ENCODE measurements around the gene DYRK1B.
"Not testable (repeated sequence)": the region's sequence is repeated elsewhere in the genome, so short reads cannot be mapped to it uniquely, and the experiment has no call there.

Gene DYRK1B

DNA sequence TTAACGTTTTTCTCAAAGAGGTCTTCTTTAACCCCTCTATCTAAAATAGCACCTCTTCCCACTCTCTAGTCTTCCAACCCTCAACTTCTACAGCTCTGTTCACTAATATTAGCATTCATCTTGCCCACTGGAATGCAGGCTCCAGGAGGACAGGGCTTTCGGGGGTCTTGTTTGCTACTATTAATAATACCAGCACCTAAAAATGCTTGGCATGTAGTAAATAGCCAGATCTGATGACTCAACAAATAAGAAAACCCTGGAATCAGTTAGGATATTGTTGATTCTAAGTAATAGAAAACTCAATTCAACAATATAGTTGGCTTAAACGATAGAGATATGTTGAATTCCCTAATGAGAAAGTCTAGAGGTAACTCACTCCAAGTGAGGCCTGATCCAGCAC, 14.2 kb downstream of the DYRK1B start:
- Histone ChIP-seq H3K4me3 (ENCODE audit: low read depth, low read length) (no peak overlapping the region), H3K27me3 (replicated peaks) (no peaks in the 10 kb centered on the region), H3K36me3 (replicated peaks) (no peaks in the 10 kb centered on the region), H3K27ac (no peak overlapping the region)
- TF ChIP-seq, protein P1, sequence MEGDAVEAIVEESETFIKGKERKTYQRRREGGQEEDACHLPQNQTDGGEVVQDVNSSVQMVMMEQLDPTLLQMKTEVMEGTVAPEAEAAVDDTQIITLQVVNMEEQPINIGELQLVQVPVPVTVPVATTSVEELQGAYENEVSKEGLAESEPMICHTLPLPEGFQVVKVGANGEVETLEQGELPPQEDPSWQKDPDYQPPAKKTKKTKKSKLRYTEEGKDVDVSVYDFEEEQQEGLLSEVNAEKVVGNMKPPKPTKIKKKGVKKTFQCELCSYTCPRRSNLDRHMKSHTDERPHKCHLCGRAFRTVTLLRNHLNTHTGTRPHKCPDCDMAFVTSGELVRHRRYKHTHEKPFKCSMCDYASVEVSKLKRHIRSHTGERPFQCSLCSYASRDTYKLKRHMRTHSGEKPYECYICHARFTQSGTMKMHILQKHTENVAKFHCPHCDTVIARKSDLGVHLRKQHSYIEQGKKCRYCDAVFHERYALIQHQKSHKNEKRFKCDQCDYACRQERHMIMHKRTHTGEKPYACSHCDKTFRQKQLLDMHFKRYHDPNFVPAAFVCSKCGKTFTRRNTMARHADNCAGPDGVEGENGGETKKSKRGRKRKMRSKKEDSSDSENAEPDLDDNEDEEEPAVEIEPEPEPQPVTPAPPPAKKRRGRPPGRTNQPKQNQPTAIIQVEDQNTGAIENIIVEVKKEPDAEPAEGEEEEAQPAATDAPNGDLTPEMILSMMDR (IDR thresholded peaks at IDR 0.05; ENCODE audit: low read depth, low read length, missing control alignments) = no peak
- in situ Hi-C loops (cut with HindIII; ENCODE audit: low pct_ligation_motif_present, low sequenced_read_pairs) = no loop called here
- no peak for DNase-seq

DNA sequence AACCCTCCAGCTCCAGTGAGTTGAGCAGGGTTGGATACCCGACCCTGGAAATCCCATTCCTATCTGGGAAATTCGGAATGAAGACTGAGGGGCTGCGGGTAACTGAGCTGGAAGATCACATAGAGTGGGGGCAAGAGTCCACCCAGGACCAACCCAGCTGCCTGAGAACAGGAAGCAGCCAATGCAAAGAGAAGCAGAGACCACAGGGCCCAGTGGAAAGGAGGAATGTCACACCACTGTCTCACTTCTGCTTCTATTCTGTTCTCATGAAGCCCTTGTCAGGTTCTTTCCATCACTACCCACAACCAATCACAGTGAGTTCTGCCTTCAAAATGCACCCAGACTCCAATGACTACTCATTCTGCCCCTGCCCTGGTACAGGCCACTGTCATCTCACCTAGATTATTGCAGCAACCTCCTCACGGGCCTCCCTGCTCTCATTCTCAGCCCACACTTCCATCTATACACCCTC, 15.3 kb downstream of the DYRK1B start:
- DNase-seq = no peak
- no peaks in the 10 kb centered on the region for H3K36me3 ChIP-seq (replicated peaks)
- H3K27ac ChIP-seq = no peak overlapping the region
- H3K27me3 ChIP-seq (replicated peaks) = no peaks in the 10 kb centered on the region
- in situ Hi-C loops (cut with HindIII; ENCODE audit: low pct_ligation_motif_present, low sequenced_read_pairs) = no loop called here
- H3K4me3 ChIP-seq (ENCODE audit: low read depth, low read length) = no peak overlapping the region
- TF ChIP-seq, protein P1 (IDR thresholded peaks at IDR 0.05; ENCODE audit: low read depth, low read length, missing control alignments) = no peak

DNA sequence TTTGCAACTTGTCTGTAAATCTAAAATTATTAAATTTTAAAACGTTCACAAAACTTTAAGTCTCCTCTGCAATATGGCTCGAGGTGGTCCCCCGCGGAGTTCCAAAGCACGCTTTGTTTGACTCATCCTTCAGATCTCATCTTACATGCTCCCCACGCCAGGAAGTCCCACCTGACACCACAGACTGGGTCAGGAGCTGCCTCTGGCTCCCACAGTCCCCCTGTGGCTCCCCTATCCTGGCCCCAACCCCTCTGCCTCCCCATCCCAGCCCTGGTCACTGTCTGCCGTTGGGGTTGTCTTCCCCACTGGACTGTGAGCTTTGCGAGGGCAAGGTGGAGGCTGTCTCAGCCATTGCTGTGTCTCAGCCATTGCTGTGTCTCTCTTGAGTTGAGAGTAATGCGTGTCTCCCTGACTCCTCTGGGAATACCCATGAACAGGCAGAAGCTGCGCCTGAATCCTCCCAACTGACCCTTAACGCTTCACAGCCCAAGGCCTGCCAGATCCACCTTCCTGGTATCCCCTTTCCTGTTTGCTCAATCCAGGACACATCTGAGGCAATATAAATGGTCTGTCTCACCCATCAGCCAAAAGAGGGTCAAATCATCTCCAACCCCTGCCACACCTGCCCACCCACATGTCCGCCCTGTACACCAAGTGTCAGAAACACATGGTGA, 15.9 kb downstream of the DYRK1B start:
- Histone ChIP-seq H3K27me3 (replicated peaks) (no peaks in the 10 kb centered on the region), H3K27ac (no peak overlapping the region), H3K4me3 (ENCODE audit: low read depth, low read length) (no peak overlapping the region), H3K36me3 (replicated peaks) (no peaks in the 10 kb centered on the region)
- in situ Hi-C loops (cut with HindIII; ENCODE audit: low pct_ligation_motif_present, low sequenced_read_pairs) = no loop called here
- TF ChIP-seq, protein P1 (IDR thresholded peaks at IDR 0.05; ENCODE audit: low read depth, low read length, missing control alignments) = no peak
- DNase-seq = no peak

DNA sequence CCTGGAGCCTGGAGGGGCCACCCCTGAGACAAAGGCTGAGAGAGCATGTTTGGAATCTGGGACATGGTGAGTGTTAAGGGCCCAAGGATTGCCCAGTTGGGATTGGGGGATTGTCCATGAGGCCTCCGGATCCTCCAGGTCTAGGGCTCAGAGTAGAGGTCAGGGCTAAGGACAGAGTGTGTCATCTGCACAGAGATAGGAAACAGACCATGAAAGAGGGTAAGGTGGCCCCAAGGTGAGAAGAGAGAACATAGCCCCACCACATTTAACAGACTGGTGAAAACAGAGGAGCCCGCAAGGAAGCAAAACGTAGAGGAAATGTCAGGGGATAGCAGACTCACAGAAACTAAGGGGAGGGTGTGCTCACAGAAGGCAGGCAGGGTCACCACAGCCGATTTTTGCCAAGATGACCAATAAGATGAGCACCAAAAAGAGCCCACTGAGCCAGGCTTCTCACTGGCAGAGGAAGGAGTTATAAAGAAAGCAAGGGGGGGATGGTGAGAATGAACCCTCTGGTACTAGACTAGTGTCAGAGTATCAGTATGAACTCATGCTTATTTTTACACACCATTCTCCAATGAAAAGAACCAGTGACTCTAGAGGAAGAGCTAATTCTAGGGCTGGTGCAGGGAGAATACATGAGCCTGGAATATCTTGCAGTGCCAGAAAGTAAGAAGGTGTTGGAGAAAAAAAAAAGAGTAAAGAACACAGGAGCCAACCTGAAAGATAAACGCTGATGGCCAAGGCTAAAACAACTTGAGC, 17.5 kb downstream of the DYRK1B start:
- DNase-seq = no peak

DNA sequence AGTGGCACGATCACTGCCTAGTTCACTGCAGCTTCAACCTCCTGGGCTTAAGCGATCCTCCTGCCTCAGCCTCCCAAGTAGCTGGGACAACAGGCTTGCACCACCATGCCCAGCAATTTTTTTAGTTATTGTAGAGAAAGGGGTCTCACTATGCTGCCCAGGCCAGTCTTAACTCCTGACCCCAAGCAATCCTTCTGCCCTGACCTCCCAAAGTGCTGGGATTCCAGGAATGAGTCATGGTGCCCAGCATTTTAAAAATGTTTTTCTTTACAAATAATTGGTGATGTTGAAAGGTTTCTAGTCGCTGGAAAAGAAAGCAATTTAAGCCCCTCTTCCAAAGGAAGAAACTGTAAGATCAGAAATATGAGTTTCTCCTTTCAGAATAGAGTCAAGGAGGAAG, 19.4 kb downstream of the DYRK1B start:
- no peak for DNase-seq
- Histone ChIP-seq H3K4me3 (ENCODE audit: low read depth, low read length) (no peak overlapping the region), H3K36me3 (replicated peaks) (no peaks in the 10 kb centered on the region), H3K27me3 (replicated peaks) (no peaks in the 10 kb centered on the region), H3K27ac (no peak overlapping the region)
- in situ Hi-C loops (cut with HindIII; ENCODE audit: low pct_ligation_motif_present, low sequenced_read_pairs) = no loop called here
- TF ChIP-seq, protein P1 (IDR thresholded peaks at IDR 0.05; ENCODE audit: low read depth, low read length, missing control alignments) = no peak

More for the DNA sequence above, 17.5 kb downstream of the DYRK1B start:
- in situ Hi-C loops (cut with HindIII; ENCODE audit: low pct_ligation_motif_present, low sequenced_read_pairs) = no loop called here
- no peaks in the 10 kb centered on the region for H3K27me3 ChIP-seq (replicated peaks)
- no peak overlapping the region for H3K27ac ChIP-seq
- H3K4me3 ChIP-seq (ENCODE audit: low read depth, low read length) = no peak overlapping the region
- H3K36me3 ChIP-seq (replicated peaks) = no peaks in the 10 kb centered on the region
- TF ChIP-seq, protein P1 (IDR thresholded peaks at IDR 0.05; ENCODE audit: low read depth, low read length, missing control alignments) = no peak

DNA sequence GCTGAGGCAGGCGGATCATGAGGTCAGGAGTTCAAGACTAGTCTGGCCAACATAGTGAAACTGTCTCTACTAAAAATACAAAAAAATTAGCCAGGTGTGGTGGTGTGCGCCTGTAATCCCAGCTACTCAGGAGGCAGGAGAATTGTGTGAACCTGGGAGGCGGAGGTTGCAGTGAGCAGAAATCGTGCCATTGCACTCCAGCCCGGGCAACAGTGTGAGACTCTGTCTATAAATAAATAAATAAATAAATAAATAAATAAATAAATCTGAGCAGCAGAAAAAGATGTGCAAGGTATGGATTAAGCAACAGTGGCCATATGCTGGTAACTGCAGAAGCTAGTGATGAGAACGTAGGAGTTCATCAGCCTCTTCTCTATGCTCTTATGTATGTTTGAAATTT, 19.9 kb downstream of the DYRK1B start:
- H3K27ac ChIP-seq; DNase-seq; in situ Hi-C loops (cut with HindIII; ENCODE audit: low pct_ligation_motif_present, low sequenced_read_pairs); H3K27me3 ChIP-seq (replicated peaks); H3K36me3 ChIP-seq (replicated peaks); H3K4me3 ChIP-seq (ENCODE audit: low read depth, low read length): not testable (repeated sequence)
